22Rv1 (cell line): ENCODE results near the gene COL9A3.

Experiments used
- CTCF ChIP-seq: fragments of 450-650 bp; IDR thresholded peaks from 2 replicates; pipeline ENCODE4 v1.5.1; 2017; ENCODE audit warnings: mild to moderate bottlenecking
- ZFX ChIP-seq: fragments of 450-650 bp; IDR thresholded peaks from 2 replicates; pipeline ENCODE4 v1.6.1; 2017; ENCODE audit warnings: antibody characterized with exemption, borderline replicate concordance

- TF ChIP-seq CTCF (no peak), ZFX (no peak)
Measured at GRCh38 chr20:62844182-62844581, 27.3 kb downstream of the COL9A3 start.
